ENCODE results near the gene C1orf52. TPM values are rescaled to one million over a fixed set of nuclear protein-coding genes. Genes with fewer than 3 reads are reported as not detected.

The C1orf52 gene
- polyA plus RNA-seq, 3 donors: 36.3 to 42.5 (median 39.7) TPM

GRCh38 chr1:85244271-85245061 is 15.0 kb downstream of the C1orf52 start:
- no peak for DNase-seq

- no peak for DNase-seq
Observed at GRCh38 chr1:85243372-85243771, 16.1 kb downstream of the C1orf52 start.

- DNase-seq: no peak
Observed at GRCh38 chr1:85240643-85241042, 18.8 kb downstream of the C1orf52 start.

- DNase-seq: no peak
Observed at GRCh38 chr1:85240174-85240601, 19.3 kb downstream of the C1orf52 start.

GRCh38 chr1:85237613-85238012 is 21.8 kb downstream of the C1orf52 start:
- no peak for DNase-seq

GRCh38 chr1:85230305-85230977 is 29.0 kb downstream of the C1orf52 start:
- DNase-seq: no peak

- DNase-seq: no peak
Observed at GRCh38 chr1:85229574-85230097, 29.8 kb downstream of the C1orf52 start.

- DNase-seq: no peak
Observed at GRCh38 chr1:85228972-85229371, 30.5 kb downstream of the C1orf52 start.

- DNase-seq: no peak
Observed at GRCh38 chr1:85225624-85226380, 33.7 kb downstream of the C1orf52 start.

- peak; percentile 70 for DNase-seq
Observed at GRCh38 chr1:85224734-85225623, 34.5 kb downstream of the C1orf52 start.

GRCh38 chr1:85224295-85224694 is 35.2 kb downstream of the C1orf52 start:
- DNase-seq: no peak

GRCh38 chr1:85223334-85223733 is 36.1 kb downstream of the C1orf52 start:
- no peak for DNase-seq

GRCh38 chr1:85220756-85221201 is 38.7 kb downstream of the C1orf52 start:
- DNase-seq: no peak

- no peak for DNase-seq
Observed at GRCh38 chr1:85219853-85220610, 39.4 kb downstream of the C1orf52 start.

- DNase-seq: no peak
Observed at GRCh38 chr1:85216697-85217096, 42.8 kb downstream of the C1orf52 start.

- DNase-seq: no peak
Observed at GRCh38 chr1:85214654-85215053, 44.8 kb downstream of the C1orf52 start.

GRCh38 chr1:85208488-85208887 is 51.0 kb downstream of the C1orf52 start:
- DNase-seq: no peak

- DNase-seq: no peak
Observed at GRCh38 chr1:85203573-85204171, 55.8 kb downstream of the C1orf52 start.

GRCh38 chr1:85202864-85203255 is 56.6 kb downstream of the C1orf52 start:
- DNase-seq: no peak

Data from renal pelvis (tissue), 4 donors.